ENCODE data around the gene FMO2. TPM values are rescaled to one million over a fixed set of nuclear protein-coding genes. Genes with fewer than 3 reads are reported as not detected.

Gene FMO2
- polyA plus RNA-seq, 6 donors from 2014 or later = 0.09 TPM; not detected in 5

GRCh38 chr1:171188388-171189266 is 3.5 kb downstream of the FMO2 start:
- Mint-ChIP-seq H3K27me3 (peaks cover 8 to 13% (median 8%) of the 10 kb centered on the region in 3 donors), H3K4me3 (no peak overlapping the region), H3K9me3 (no peaks in the 10 kb centered on the region), H3K36me3 (no peaks in the 10 kb centered on the region), H3K4me1 (no peaks in the 10 kb centered on the region), H3K27ac (no peak overlapping the region)
- ATAC-seq (ENCODE audit: low read depth in 2 of 2) = peak; percentile 40 to 60
- DNase-seq = peak; percentile 21

- no peak overlapping the region for H3K27ac Mint-ChIP-seq
- no peak for DNase-seq
- ATAC-seq (ENCODE audit: low read depth in 2 of 2) = no peak
- no peaks in the 10 kb centered on the region for H3K9me3 Mint-ChIP-seq
- no peaks in the 10 kb centered on the region for H3K4me1 Mint-ChIP-seq
- no peak overlapping the region for H3K4me3 Mint-ChIP-seq
- H3K27me3 Mint-ChIP-seq = peaks cover 0 to 8% (median 0%) of the 10 kb centered on the region in 3 donors
- no peaks in the 10 kb centered on the region for H3K36me3 Mint-ChIP-seq
Measured at GRCh38 chr1:171191992-171192391, 6.9 kb downstream of the FMO2 start.

GRCh38 chr1:171195767-171196166 is 10.7 kb downstream of the FMO2 start:
- ATAC-seq (ENCODE audit: low read depth in 2 of 2) (no peak), DNase-seq (no peak)
- no peaks in the 10 kb centered on the region for H3K9me3 Mint-ChIP-seq
- H3K27ac Mint-ChIP-seq = peak overlapping the region in 1 of 6 donors; percentile 64
- H3K27me3 Mint-ChIP-seq = peaks cover 0 to 4% (median 0%) of the 10 kb centered on the region in 3 donors
- no peaks in the 10 kb centered on the region for H3K36me3 Mint-ChIP-seq
- H3K4me1 Mint-ChIP-seq = no peaks in the 10 kb centered on the region
- no peak overlapping the region for H3K4me3 Mint-ChIP-seq

GRCh38 chr1:171196351-171196750 is 11.3 kb downstream of the FMO2 start:
- no peaks in the 10 kb centered on the region for H3K9me3 Mint-ChIP-seq
- no peak overlapping the region for H3K4me3 Mint-ChIP-seq
- no peak overlapping the region for H3K27ac Mint-ChIP-seq
- DNase-seq (no peak), ATAC-seq (ENCODE audit: low read depth in 2 of 2) (no peak)
- H3K36me3 Mint-ChIP-seq = no peaks in the 10 kb centered on the region
- H3K27me3 Mint-ChIP-seq = peaks cover 0 to 4% (median 0%) of the 10 kb centered on the region in 3 donors
- H3K4me1 Mint-ChIP-seq = no peaks in the 10 kb centered on the region

GRCh38 chr1:171198081-171198480 is 13.0 kb downstream of the FMO2 start:
- Mint-ChIP-seq H3K4me1 (no peaks in the 10 kb centered on the region), H3K27me3 (peaks cover 0 to 6% (median 5%) of the 10 kb centered on the region in 3 donors), H3K4me3 (no peak overlapping the region), H3K27ac (no peak overlapping the region), H3K9me3 (no peaks in the 10 kb centered on the region), H3K36me3 (no peaks in the 10 kb centered on the region)
- no peak for DNase-seq
- no peak for ATAC-seq (ENCODE audit: low read depth in 2 of 2)

GRCh38 chr1:171204296-171204695 is 19.2 kb downstream of the FMO2 start:
- no peaks in the 10 kb centered on the region for H3K36me3 Mint-ChIP-seq
- ATAC-seq (ENCODE audit: low read depth in 2 of 2) = no peak
- no peaks in the 10 kb centered on the region for H3K4me1 Mint-ChIP-seq
- DNase-seq = no peak
- peaks cover 0 to 1% (median 0%) of the 10 kb centered on the region in 7 donors for H3K9me3 Mint-ChIP-seq
- no peak overlapping the region for H3K4me3 Mint-ChIP-seq
- no peak overlapping the region for H3K27ac Mint-ChIP-seq
- H3K27me3 Mint-ChIP-seq = peaks cover 11 to 27% (median 15%) of the 10 kb centered on the region in 3 donors

- Mint-ChIP-seq H3K9me3 (peaks cover 0 to 1% (median 0%) of the 10 kb centered on the region in 7 donors), H3K4me3 (no peak overlapping the region), H3K27me3 (peaks cover 11 to 27% (median 15%) of the 10 kb centered on the region in 3 donors), H3K27ac (no peak overlapping the region), H3K36me3 (no peaks in the 10 kb centered on the region), H3K4me1 (no peaks in the 10 kb centered on the region)
- ATAC-seq (ENCODE audit: low read depth in 2 of 2) (no peak), DNase-seq (no peak)
Measured at GRCh38 chr1:171206204-171206977, 21.3 kb downstream of the FMO2 start.

- H3K27ac Mint-ChIP-seq = no peak overlapping the region
- H3K27me3 Mint-ChIP-seq = peaks cover 11 to 27% (median 12%) of the 10 kb centered on the region in 3 donors
- no peaks in the 10 kb centered on the region for H3K36me3 Mint-ChIP-seq
- peak overlapping the region in 1 of 8 donors; percentile 35 for H3K4me3 Mint-ChIP-seq
- ATAC-seq (ENCODE audit: low read depth in 2 of 2) (no peak), DNase-seq (no peak)
- peaks cover 0 to 1% (median 0%) of the 10 kb centered on the region in 7 donors for H3K9me3 Mint-ChIP-seq
- no peaks in the 10 kb centered on the region for H3K4me1 Mint-ChIP-seq
Measured at GRCh38 chr1:171206978-171207355, 21.9 kb downstream of the FMO2 start.

- Mint-ChIP-seq H3K4me1 (no peaks in the 10 kb centered on the region), H3K4me3 (no peak overlapping the region), H3K27ac (no peak overlapping the region), H3K36me3 (no peaks in the 10 kb centered on the region), H3K9me3 (peaks cover 0 to 1% (median 0%) of the 10 kb centered on the region in 7 donors), H3K27me3 (peaks cover 11 to 27% (median 11%) of the 10 kb centered on the region in 3 donors)
- no peak for ATAC-seq (ENCODE audit: low read depth in 2 of 2)
- DNase-seq = no peak
Measured at GRCh38 chr1:171207377-171207776, 22.3 kb downstream of the FMO2 start.

- Mint-ChIP-seq H3K4me1 (peaks cover 0 to 8% (median 6%) of the 10 kb centered on the region in 3 donors), H3K4me3 (no peak overlapping the region), H3K36me3 (no peaks in the 10 kb centered on the region), H3K27ac (no peak overlapping the region), H3K27me3 (peaks cover 4 to 18% (median 11%) of the 10 kb centered on the region in 3 donors), H3K9me3 (peaks cover 0 to 1% (median 0%) of the 10 kb centered on the region in 7 donors)
- DNase-seq (no peak), ATAC-seq (ENCODE audit: low read depth in 2 of 2) (no peak)
Measured at GRCh38 chr1:171210355-171210754, 25.3 kb downstream of the FMO2 start.

GRCh38 chr1:171212607-171213351 is 27.7 kb downstream of the FMO2 start:
- H3K27me3 Mint-ChIP-seq = no peaks in the 10 kb centered on the region
- peak; percentile 55 to 80 for ATAC-seq (ENCODE audit: low read depth in 2 of 2)
- peak; percentile 1 for DNase-seq

GRCh38 chr1:171213559-171214454 is 28.7 kb downstream of the FMO2 start:
- H3K36me3 Mint-ChIP-seq = no peaks in the 10 kb centered on the region

More at GRCh38 chr1:171212607-171213351, 27.7 kb downstream of the FMO2 start:
- no peak overlapping the region for H3K4me3 Mint-ChIP-seq
- peak overlapping the region in 1 of 6 donors; percentile 38 for H3K27ac Mint-ChIP-seq
- H3K36me3 Mint-ChIP-seq = no peaks in the 10 kb centered on the region
- H3K4me1 Mint-ChIP-seq = peaks cover 0 to 8% (median 6%) of the 10 kb centered on the region in 3 donors
- H3K9me3 Mint-ChIP-seq = no peaks in the 10 kb centered on the region

More at GRCh38 chr1:171213559-171214454, 28.7 kb downstream of the FMO2 start:
- H3K27me3 Mint-ChIP-seq = peaks cover 0 to 2% (median 0%) of the 10 kb centered on the region in 3 donors
- peaks cover 0 to 8% (median 6%) of the 10 kb centered on the region in 3 donors for H3K4me1 Mint-ChIP-seq
- DNase-seq = no peak
- no peak for ATAC-seq (ENCODE audit: low read depth in 2 of 2)
- peaks cover 0 to 3% (median 0%) of the 10 kb centered on the region in 7 donors for H3K9me3 Mint-ChIP-seq
- H3K27ac Mint-ChIP-seq = no peak overlapping the region
- no peak overlapping the region for H3K4me3 Mint-ChIP-seq

All from naive B cell (primary cell).